HG03571 (cell line): ENCODE data around the gene DPH7.
"Not testable (repeated sequence)": the region's sequence is repeated elsewhere in the genome, so short reads cannot be mapped to it uniquely, and the experiment has no call there.

Experiments
- ATAC-seq: cut with Tn5 transposase; IDR thresholded peaks from one replicate; pipeline ENCODE4 v1.9.1; 2021; ENCODE audit not compliant: unreplicated experiment

The DPH7 gene

GRCh38 chr9:137521405-137521985, 57.2 kb downstream of the DPH7 start:
- no peak for ATAC-seq

- no peak for ATAC-seq
These were observed 57.9 kb downstream of the DPH7 start for GRCh38 chr9:137520614-137521404.

- no peak for ATAC-seq
These were observed 59.2 kb downstream of the DPH7 start for GRCh38 chr9:137519553-137519952.

- not testable (repeated sequence) for ATAC-seq
These were observed 59.9 kb downstream of the DPH7 start for GRCh38 chr9:137518661-137519459.

GRCh38 chr9:137516144-137516917, 62.4 kb downstream of the DPH7 start:
- ATAC-seq = no peak

GRCh38 chr9:137515338-137515724, 63.4 kb downstream of the DPH7 start:
- ATAC-seq = no peak

GRCh38 chr9:137514691-137515337, 63.9 kb downstream of the DPH7 start:
- ATAC-seq = no peak

- not testable (repeated sequence) for ATAC-seq
These were observed 64.7 kb downstream of the DPH7 start for GRCh38 chr9:137513801-137514570.

- not testable (repeated sequence) for ATAC-seq
These were observed 65.6 kb downstream of the DPH7 start for GRCh38 chr9:137513136-137513535.

- no peak for ATAC-seq
These were observed 66.8 kb downstream of the DPH7 start for GRCh38 chr9:137511758-137512463.

GRCh38 chr9:137511126-137511525, 67.6 kb downstream of the DPH7 start:
- ATAC-seq = not testable (repeated sequence)

- ATAC-seq = no peak
These were observed 69.5 kb downstream of the DPH7 start for GRCh38 chr9:137509198-137509597.

- ATAC-seq = no peak
These were observed 72.0 kb downstream of the DPH7 start for GRCh38 chr9:137506702-137507171.

GRCh38 chr9:137506274-137506673, 72.5 kb downstream of the DPH7 start:
- ATAC-seq = no peak

GRCh38 chr9:137505421-137506140, 73.1 kb downstream of the DPH7 start:
- no peak for ATAC-seq
